ENCODE results near the gene ADISSP.

Gene ADISSP

GRCh38 chr20:3712279-3712873, 55.2 kb downstream of the ADISSP start, which contains the start of gene SIGLEC1:
Gene SIGLEC1 (minus strand): TSS chr20:3712600. CDS start chr20:3707128, 5,472 bp downstream.
- H3K9me3 ChIP-seq (ENCODE audit: control insufficient read depth, insufficient read depth, low read length), result no peaks in the 10 kb centered on the region
- no peak within 1 kb of the TSS for H3K27ac ChIP-seq (ENCODE audit: low read depth, low read length)
- TF ChIP-seq CTCF (IDR thresholded peaks at IDR 0.05; ENCODE audit: low read depth, low read length, poor library complexity, severe bottlenecking) (no peak), EZH2phosphoT487 (IDR thresholded peaks at IDR 0.05; ENCODE audit: borderline replicate concordance, low read length) (no peak)
- H3K4me3 ChIP-seq (ENCODE audit: low read length), result no peak within 1 kb of the TSS
- H3K4me1 ChIP-seq (ENCODE audit: control insufficient read depth, low read length), result no peaks in the 10 kb centered on the region
- no peak within 1 kb of the TSS for H3K4me2 ChIP-seq (ENCODE audit: low read length)
- no peaks in the 10 kb centered on the region for H3K9me2 ChIP-seq (replicated peaks; ENCODE audit: control insufficient read depth, low read length)
- no peaks in the 10 kb centered on the region for H3K79me2 ChIP-seq (ENCODE audit: control insufficient read depth, low read length)
- no peaks in the 10 kb centered on the region for H3K36me3 ChIP-seq (ENCODE audit: control insufficient read depth, low read length)
- H3K27me3 ChIP-seq (ENCODE audit: control insufficient read depth, low read length), result 0 out of 2 replicates have a peak, but pooled peaks cover 2% of the 10 kb centered on the region
- no peaks in the 10 kb centered on the region for H3F3A ChIP-seq (ENCODE audit: control insufficient read depth, insufficient read depth)
- H4K20me1 ChIP-seq (ENCODE audit: control insufficient read depth, insufficient read depth, low read depth, low read length), result no peaks in the 10 kb centered on the region

- 0 out of 2 replicates have a peak, but pooled peaks cover 2% of the 10 kb centered on the region for H3K27me3 ChIP-seq (ENCODE audit: control insufficient read depth, low read length)
- no peak overlapping the region for H3K4me2 ChIP-seq (ENCODE audit: low read length)
- H3K9me2 ChIP-seq (replicated peaks; ENCODE audit: control insufficient read depth, low read length), result no peaks in the 10 kb centered on the region
- H3K4me3 ChIP-seq (ENCODE audit: low read length), result no peak overlapping the region
- H3F3A ChIP-seq (ENCODE audit: control insufficient read depth, insufficient read depth), result no peaks in the 10 kb centered on the region
- no peaks in the 10 kb centered on the region for H3K9me3 ChIP-seq (ENCODE audit: control insufficient read depth, insufficient read depth, low read length)
- no peak overlapping the region for H3K27ac ChIP-seq (ENCODE audit: low read depth, low read length)
- no peaks in the 10 kb centered on the region for H3K36me3 ChIP-seq (ENCODE audit: control insufficient read depth, low read length)
- H4K20me1 ChIP-seq (ENCODE audit: control insufficient read depth, insufficient read depth, low read depth, low read length), result no peaks in the 10 kb centered on the region
- no peaks in the 10 kb centered on the region for H3K4me1 ChIP-seq (ENCODE audit: control insufficient read depth, low read length)
- no peaks in the 10 kb centered on the region for H3K79me2 ChIP-seq (ENCODE audit: control insufficient read depth, low read length)
- no peak for TF ChIP-seq EZH2phosphoT487 (IDR thresholded peaks at IDR 0.05; ENCODE audit: borderline replicate concordance, low read length)
- no peak for TF ChIP-seq CTCF (IDR thresholded peaks at IDR 0.05; ENCODE audit: low read depth, low read length, poor library complexity, severe bottlenecking)
Measured at GRCh38 chr20:3711484-3711941, 56.0 kb downstream of the ADISSP start.

- no peaks in the 10 kb centered on the region for H3K4me1 ChIP-seq (ENCODE audit: control insufficient read depth, low read length)
- H3K4me2 ChIP-seq (ENCODE audit: low read length), result no peak overlapping the region
- no peaks in the 10 kb centered on the region for H3K9me2 ChIP-seq (replicated peaks; ENCODE audit: control insufficient read depth, low read length)
- no peak overlapping the region for H3K27ac ChIP-seq (ENCODE audit: low read depth, low read length)
- no peaks in the 10 kb centered on the region for H3K9me3 ChIP-seq (ENCODE audit: control insufficient read depth, insufficient read depth, low read length)
- H3K4me3 ChIP-seq (ENCODE audit: low read length), result no peak overlapping the region
- H4K20me1 ChIP-seq (ENCODE audit: control insufficient read depth, insufficient read depth, low read depth, low read length), result no peaks in the 10 kb centered on the region
- H3K79me2 ChIP-seq (ENCODE audit: control insufficient read depth, low read length), result no peaks in the 10 kb centered on the region
- H3F3A ChIP-seq (ENCODE audit: control insufficient read depth, insufficient read depth), result no peaks in the 10 kb centered on the region
- TF ChIP-seq EZH2phosphoT487 (IDR thresholded peaks at IDR 0.05; ENCODE audit: borderline replicate concordance, low read length), result no peak
- peak; percentile 97 for TF ChIP-seq CTCF (IDR thresholded peaks at IDR 0.05; ENCODE audit: low read depth, low read length, poor library complexity, severe bottlenecking)
- 0 out of 2 replicates have a peak, but pooled peaks cover 2% of the 10 kb centered on the region for H3K27me3 ChIP-seq (ENCODE audit: control insufficient read depth, low read length)
- H3K36me3 ChIP-seq (ENCODE audit: control insufficient read depth, low read length), result no peaks in the 10 kb centered on the region
Measured at GRCh38 chr20:3710703-3711483, 56.7 kb downstream of the ADISSP start.

Data from DOHH2 (cell line).